MM.1S (cell line): ENCODE data around the gene PRRG2.

Experiments used
- CTCF ChIP-seq: fragments of 300-600 bp; sonication (generic); IDR thresholded peaks from 2 replicates; pipeline ENCODE4 v1.5.1; 2016; ENCODE audit warnings: antibody characterized with exemption, low read length, mixed read lengths
- EZH2 ChIP-seq: fragments of 300-600 bp; sonication (generic); optimal IDR thresholded peaks from 2 replicates; pipeline ENCODE3; 2017; ENCODE audit warnings: low read depth, mild to moderate bottlenecking, antibody characterized with exemption, low read length, mixed read lengths

- no peak for TF ChIP-seq CTCF
- no peak for TF ChIP-seq EZH2
Observed at GRCh38 chr19:49559928-49560327, 21.2 kb upstream of the PRRG2 start.
